B cell (primary cell): ENCODE measurements around the gene CTCF. TPM values are rescaled to one million over a fixed set of nuclear protein-coding genes. Genes with fewer than 3 reads are reported as not detected.
A peak's percentile ranks its signal among the peaks of the same experiment; 100 is the strongest.

Experiments
- ATAC-seq: fragments of 200-7000 bp; cut with Tn5 transposase; one replicate; pipeline ENCODE4 v1.10.0; 2021; ENCODE audit warnings: low read depth, mild to moderate bottlenecking, moderate number of reproducible peaks, moderate library complexity
- CTCF ChIA-PET: fragments of 350-600 bp; sonication (Branson Sonifier 250); formaldehyde crosslinking; loops from one replicate; lab custom pipeline; 2021; ENCODE audit warnings: antibody characterized with exemption, inconsistent platforms; lab: Charles Lee
- POLR2A ChIA-PET: fragments of 350-600 bp; sonication (Branson Sonifier 250); formaldehyde crosslinking; loops from one replicate; lab custom pipeline; 2021; ENCODE audit warnings: antibody characterized with exemption; lab: Charles Lee
- DNase-seq: peaks from one replicate; pipeline ENCODE4 v3.0.0; 2013
- H2AFZ ChIP-seq: 2 replicates; pipeline ENCODE4 v1.6.1; 2012; ENCODE audit warnings: mild to moderate bottlenecking, low read depth, low read length; ENCODE audit not compliant: insufficient read depth, poor library complexity, severe bottlenecking
- H3K27ac ChIP-seq, 2 donors: 1 replicate in 1 of 2; 2 replicates in 1 of 2; pipeline ENCODE4 v1.5.1; 2012 to 2013; ENCODE audit warnings: low read length in 2 of 2, mild to moderate bottlenecking in 2 of 2, moderate library complexity in 1 of 2
- H3K27me3 ChIP-seq, 4 experiments: fragments of 200-600 bp in 1 of 4; sonication (generic) in 1 of 4; replicated peaks in 1 of 4; 1 replicate in 2 of 4; 2 replicates in 2 of 4; pipeline versions ENCODE4 v1.6.1 to v1.7.0; 2013 to 2016; ENCODE audit warnings: low read length in 3 of 4, mild to moderate bottlenecking in 2 of 4, mixed read lengths in 1 of 4, moderate library complexity in 1 of 4; ENCODE audit not compliant: insufficient read depth in 4 of 4, control insufficient read depth in 3 of 4; ENCODE audit errors: control extremely low read depth in 1 of 4
- H3K36me3 ChIP-seq, 2 experiments: replicated peaks in 1 of 2; 1 replicate in 1 of 2; 2 replicates in 1 of 2; pipeline versions ENCODE4 v1.6.1 to v1.7.1; 2013; ENCODE audit warnings: low read length in 1 of 2; ENCODE audit not compliant: insufficient read depth in 2 of 2, control insufficient read depth in 1 of 2; ENCODE audit errors: control extremely low read depth in 1 of 2, extremely low read depth in 1 of 2
- H3K4me1 ChIP-seq, 2 donors: fragments of 200-600 bp in 1 of 2; sonication (generic) in 1 of 2; 1 replicate in 1 of 2; 2 replicates in 1 of 2; pipeline versions ENCODE4 v1.5.1 to v1.6.1; 2013 to 2017; ENCODE audit warnings: low read length in 2 of 2; ENCODE audit not compliant: control insufficient read depth in 2 of 2, insufficient read depth in 2 of 2
- H3K4me2 ChIP-seq: replicated peaks from 2 replicates; pipeline ENCODE3; 2012; ENCODE audit warnings: mild to moderate bottlenecking, low read depth, low read length; ENCODE audit not compliant: poor library complexity, severe bottlenecking
- H3K4me3 ChIP-seq, 5 experiments: fragments of 200-600 bp in 1 of 5; sonication (generic) in 1 of 5; 1 replicate in 3 of 5; 2 replicates in 2 of 5; pipeline versions ENCODE4 v1.5.1 to v1.7.0; 2011 to 2016; ENCODE audit warnings: low read length in 4 of 5, mild to moderate bottlenecking in 4 of 5, low read depth in 2 of 5, control low read depth in 1 of 5, moderate library complexity in 1 of 5; ENCODE audit not compliant: insufficient read depth in 1 of 5; ENCODE audit errors: control extremely low read depth in 1 of 5, extremely low read depth in 1 of 5
- H3K79me2 ChIP-seq: fragments of 200-600 bp; sonication (generic); one replicate; pipeline ENCODE4 v1.6.0; 2016; ENCODE audit warnings: low read length; ENCODE audit not compliant: control insufficient read depth, insufficient read depth
- H3K9ac ChIP-seq: fragments of 200-600 bp; sonication (generic); 2 replicates; pipeline ENCODE4 v1.6.1; 2017; ENCODE audit warnings: mild to moderate bottlenecking, low read length, moderate library complexity
- H3K9me3 ChIP-seq, 3 donors: one replicate each; pipeline versions ENCODE4 v1.6.1 to v1.7.1; 2013; ENCODE audit warnings: low read length in 2 of 3; ENCODE audit not compliant: control insufficient read depth in 2 of 3, insufficient read depth in 1 of 3; ENCODE audit errors: control extremely low read depth in 1 of 3
- H4K20me1 ChIP-seq: 2 replicates; pipeline ENCODE4 v1.6.0; 2012; ENCODE audit warnings: mild to moderate bottlenecking, low read length; ENCODE audit not compliant: insufficient read depth, control insufficient read depth, poor library complexity, severe bottlenecking
- H3K27ac Mint-ChIP-seq: one replicate; pipeline ENCODE4 v1.8.0; 2021; ENCODE audit warnings: mixed read lengths
- H3K27me3 Mint-ChIP-seq: one replicate; pipeline ENCODE4 v1.8.0; 2021; ENCODE audit warnings: mixed read lengths
- H3K4me1 Mint-ChIP-seq: one replicate; pipeline ENCODE4 v1.8.0; 2021; ENCODE audit warnings: mixed read lengths
- H3K4me3 Mint-ChIP-seq: one replicate; pipeline ENCODE4 v1.8.0; 2021; ENCODE audit warnings: mixed read lengths
- H3K9me3 Mint-ChIP-seq: one replicate; pipeline ENCODE4 v1.8.0; 2022; ENCODE audit warnings: mixed read lengths; ENCODE audit not compliant: insufficient read depth
- CTCF ChIP-seq: fragments of 200-600 bp; IDR thresholded peaks from one replicate; pipeline ENCODE4 v1.8.0; 2022; ENCODE audit warnings: antibody characterized with exemption, mild to moderate bottlenecking
- EZH2 ChIP-seq: IDR thresholded peaks from 2 replicates; pipeline ENCODE4 v1.6.1; 2012; ENCODE audit warnings: borderline replicate concordance, low read depth, mild to moderate bottlenecking, moderate library complexity, low read length; ENCODE audit not compliant: insufficient read depth, poor library complexity, severe bottlenecking
- WGBS: methylation state at CpG from one replicate; pipeline ENCODE4 v1.1.5; 2013; ENCODE audit warnings: missing lambda C conversion rate; ENCODE audit not compliant: insufficient coverage; 5-methylcytosine and 5-hydroxymethylcytosine counted together
- intact Hi-C: fragments of 100-400 bp; cut with micrococcal nuclease; formaldehyde crosslinking; loops from one replicate; pipeline ENCODE4 v1.10.0; 2022
- polyA plus RNA-seq: library from polyadenylated mRNA; depleted of rRNA; stranded (reverse); fragments of >200 nt; gene quantifications from 2 replicates; pipeline ENCODE4 v1.2.3, GENCODE V29; 2012
- total RNA-seq, 2 donors: library from RNA; stranded (reverse); fragments of 120-200 nt in 1 of 2; gene quantifications; 1 replicate in 1 of 2; 2 replicates in 1 of 2; pipeline versions ENCODE4 v1.2.3 to v1.2.4, GENCODE V29; 2013 to 2022

The CTCF gene
- total and polyA plus RNA-seq, 2 donors (not counting 1 experiment from before 2014, with no cell fraction given), result 42.7 to 78.4 TPM

- Mint-ChIP-seq H3K4me1 (peaks cover 61% of the 10 kb centered on the region), H3K9me3 (no peaks in the 10 kb centered on the region), H3K27me3 (no peaks in the 10 kb centered on the region), H3K4me3 (peak within 1 kb of the TSS; percentile 95), H3K27ac (peak within 1 kb of the TSS; percentile 98)
- Histone ChIP-seq H3K27me3 (no peaks in the 10 kb centered on the region), H3K36me3 (peaks cover 0 to 6% of the 10 kb centered on the region in 2 experiments), H3K9me3 (no peaks in the 10 kb centered on the region), H3K9ac (peak within 1 kb of the TSS; percentile 89), H3K4me2 (peak within 1 kb of the TSS; percentile 96), H4K20me1 (peaks cover 24% of the 10 kb centered on the region), H3K79me2 (peaks cover 71% of the 10 kb centered on the region), H2AFZ (peak within 1 kb of the TSS; percentile 58), H3K27ac (peak within 1 kb of the TSS; percentile 96 to 100), H3K4me1 (peaks cover 26 to 56% of the 10 kb centered on the region in 2 donors), H3K4me3 (peak within 1 kb of the TSS; percentile 65 to 92 (median 84))
- POLR2A ChIA-PET, result interaction anchor here (0.5 to 10.2 kb wide), 12 partner anchors 8 to 295 kb away, joined by 3 to 83 read pairs (median 10); partner anchors contain the start of genes ACD, CARMIL2 and CTCF
- 24% methylated on average over 41 of the region's 45 CpGs for WGBS
- intact Hi-C loops, result loop anchor here (10.0 kb wide), 1 partner anchor 276 kb away; the partner anchor contains the start of genes RANBP10 and TSNAXIP1
- peak; percentile 78 for DNase-seq
- CTCF ChIA-PET, result interaction anchor here (0.6 to 12.8 kb wide), 9 partner anchors 8 to 117 kb away, joined by 3 to 178 read pairs (median 7); partner anchors contain the start of genes ATP6V0D1, CARMIL2 and CTCF
- ATAC-seq, result peak; percentile 35
- TF ChIP-seq EZH2 (no peak), CTCF (no peak)
Measured at GRCh38 chr16:67528222-67528869, 34.0 kb upstream of the CTCF start, which contains the start of gene RIPOR1. TSS of gene RIPOR1 (plus strand) at chr16:67528829. CDS start at chr16:67538447, 9,618 bp downstream.
